ENCODE results near the gene C10orf143.

DNA sequence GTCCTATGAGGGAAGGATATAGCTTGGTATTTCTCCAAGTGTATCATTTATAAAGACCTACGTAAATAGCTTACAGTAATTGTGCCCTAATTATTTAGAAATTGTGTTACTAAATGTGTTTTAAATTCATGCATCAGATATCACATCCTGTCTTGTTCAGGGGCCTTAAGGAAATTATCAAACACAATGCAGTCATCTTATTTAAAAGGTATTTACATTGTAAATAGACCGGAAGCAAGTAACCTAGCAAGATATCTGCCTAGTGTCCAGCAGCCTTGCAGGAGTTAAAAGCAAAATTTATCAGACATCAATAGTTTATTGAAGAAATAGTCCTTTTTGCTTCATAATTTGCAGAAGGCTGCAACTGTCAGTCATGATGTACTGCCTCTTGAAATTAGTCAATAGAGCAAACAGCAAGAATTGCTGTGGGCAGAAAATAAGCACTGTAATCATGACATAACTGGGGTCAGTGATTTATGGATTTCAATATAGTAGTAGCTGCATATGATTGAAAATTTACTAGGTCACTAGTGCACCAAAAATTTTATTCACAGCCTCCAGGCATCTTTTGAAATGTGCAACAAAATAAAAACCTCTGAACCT lies 48.7 kb upstream of the C10orf143 start:
- TF ChIP-seq, protein P1, sequence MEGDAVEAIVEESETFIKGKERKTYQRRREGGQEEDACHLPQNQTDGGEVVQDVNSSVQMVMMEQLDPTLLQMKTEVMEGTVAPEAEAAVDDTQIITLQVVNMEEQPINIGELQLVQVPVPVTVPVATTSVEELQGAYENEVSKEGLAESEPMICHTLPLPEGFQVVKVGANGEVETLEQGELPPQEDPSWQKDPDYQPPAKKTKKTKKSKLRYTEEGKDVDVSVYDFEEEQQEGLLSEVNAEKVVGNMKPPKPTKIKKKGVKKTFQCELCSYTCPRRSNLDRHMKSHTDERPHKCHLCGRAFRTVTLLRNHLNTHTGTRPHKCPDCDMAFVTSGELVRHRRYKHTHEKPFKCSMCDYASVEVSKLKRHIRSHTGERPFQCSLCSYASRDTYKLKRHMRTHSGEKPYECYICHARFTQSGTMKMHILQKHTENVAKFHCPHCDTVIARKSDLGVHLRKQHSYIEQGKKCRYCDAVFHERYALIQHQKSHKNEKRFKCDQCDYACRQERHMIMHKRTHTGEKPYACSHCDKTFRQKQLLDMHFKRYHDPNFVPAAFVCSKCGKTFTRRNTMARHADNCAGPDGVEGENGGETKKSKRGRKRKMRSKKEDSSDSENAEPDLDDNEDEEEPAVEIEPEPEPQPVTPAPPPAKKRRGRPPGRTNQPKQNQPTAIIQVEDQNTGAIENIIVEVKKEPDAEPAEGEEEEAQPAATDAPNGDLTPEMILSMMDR (IDR thresholded peaks at IDR 0.05 in 4 of 5, conservative IDR thresholded peaks at IDR 0.05 in 1 of 5), result no peak
- TF ChIP-seq POLR2A (IDR thresholded peaks at IDR 0.05), result no peak
